HG02884 (cell line): ENCODE data around the gene RNF39.

Experiments
- ATAC-seq: cut with Tn5 transposase; IDR thresholded peaks from one replicate; pipeline ENCODE4 v1.9.1; 2021; ENCODE audit warnings: mild to moderate bottlenecking, moderate library complexity; ENCODE audit not compliant: unreplicated experiment

The RNF39 gene

DNA sequence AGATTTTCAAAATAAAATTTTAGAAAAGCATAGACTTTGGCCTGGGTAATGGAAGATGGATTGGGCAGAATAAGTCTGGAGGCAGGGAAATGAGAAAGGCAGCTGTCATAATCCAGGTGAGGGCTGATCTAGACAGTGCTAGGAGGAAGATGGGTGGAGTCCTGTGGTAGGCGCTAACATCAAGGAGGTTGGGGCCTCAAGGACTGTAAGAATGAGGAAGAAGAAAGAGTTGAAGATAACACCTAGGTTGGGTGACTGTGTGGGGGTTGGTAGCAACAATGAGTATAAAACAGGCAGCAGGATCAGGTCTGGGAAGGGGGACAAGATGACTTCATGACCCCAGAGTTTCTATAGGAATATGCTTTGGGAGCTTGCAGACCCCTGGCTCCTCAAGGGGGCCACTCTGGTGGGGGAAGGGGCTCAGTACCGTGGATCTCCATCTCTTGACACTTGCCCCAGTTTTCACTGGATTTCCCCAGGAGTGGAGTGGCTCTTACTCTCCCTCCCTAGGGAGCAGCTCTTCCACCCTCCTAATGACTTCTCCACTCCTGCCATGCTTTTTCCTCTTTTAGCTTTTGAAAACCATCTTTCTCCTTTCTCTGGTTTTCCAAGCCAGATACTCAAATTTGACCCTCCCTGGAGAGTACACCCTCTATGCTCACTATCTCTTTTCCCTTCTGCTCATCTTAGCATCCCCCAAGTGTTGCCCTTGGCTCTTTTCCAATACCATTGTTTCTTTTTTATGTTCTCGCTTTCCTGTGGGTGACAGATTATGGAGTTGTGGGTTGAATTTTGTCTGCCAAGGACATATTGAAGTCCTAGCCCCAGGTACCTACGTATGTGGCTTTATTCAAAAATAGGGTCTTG is 22.6 kb upstream of the RNF39 start:
- no peak for ATAC-seq

- no peak for ATAC-seq
These were observed 21.3 kb upstream of the RNF39 start for GRCh38 chr6:30096829-30097228.

DNA sequence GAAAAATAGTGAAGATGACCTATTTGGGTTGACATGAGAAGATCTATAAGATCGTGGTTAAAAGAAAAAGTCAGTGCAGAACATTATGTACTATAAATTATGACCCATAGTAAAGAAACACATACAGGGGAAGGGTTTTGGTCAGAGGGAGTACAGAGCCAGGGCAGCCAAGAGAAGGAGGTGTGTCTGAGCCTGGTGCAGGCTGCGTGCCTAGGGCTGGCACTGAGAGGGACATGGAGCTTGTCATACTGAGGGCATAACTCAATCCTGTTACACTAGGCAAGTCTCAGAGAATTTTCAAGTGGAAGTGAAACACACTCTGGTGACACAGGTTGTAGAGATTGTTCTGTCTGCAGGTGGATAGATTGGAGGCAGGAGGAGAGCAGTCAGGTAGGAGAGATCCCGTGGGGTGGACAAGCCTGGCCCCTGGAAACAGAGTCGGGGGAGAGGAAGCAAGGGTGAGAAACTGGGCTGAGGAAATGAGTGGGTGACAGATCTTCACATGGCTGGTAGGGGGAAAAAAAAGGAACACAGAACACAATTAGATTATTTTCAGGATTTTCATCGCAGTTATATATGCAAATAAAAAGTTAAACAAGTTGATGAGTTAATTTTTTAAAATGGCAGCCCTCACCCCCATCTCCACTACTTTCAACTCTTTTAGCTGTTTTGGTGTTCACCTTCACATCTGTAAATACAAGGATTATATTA is 18.5 kb upstream of the RNF39 start:
- no peak for ATAC-seq

GRCh38 chr6:30092852-30093543 is 17.4 kb upstream of the RNF39 start:
- ATAC-seq: no peak

- no peak for ATAC-seq
These were observed 16.2 kb upstream of the RNF39 start for GRCh38 chr6:30091577-30092381.

DNA sequence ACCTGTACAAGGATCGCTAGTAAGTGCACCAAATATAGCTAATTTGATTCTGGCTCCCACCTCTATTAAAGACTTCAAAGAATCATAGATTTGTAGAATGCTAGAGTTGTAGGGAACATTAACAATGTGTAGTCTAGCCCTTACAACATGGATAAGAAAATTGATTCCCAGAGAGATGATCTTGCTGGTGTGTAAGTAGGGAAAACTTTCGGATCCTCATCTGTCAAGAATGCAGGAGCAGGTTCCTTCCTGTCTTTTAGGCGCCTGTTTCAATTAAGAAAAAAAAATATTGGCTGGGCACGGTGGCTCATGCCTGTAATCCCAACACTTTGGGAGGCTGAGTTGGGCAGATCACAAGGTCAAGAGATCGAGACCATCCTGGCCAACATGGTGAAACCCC is 12.3 kb upstream of the RNF39 start:
- no peak for ATAC-seq

- ATAC-seq: no peak
These were observed 1.6 kb upstream of the RNF39 start for GRCh38 chr6:30077218-30077617.

GRCh38 chr6:30075790-30076732 is 492 bp upstream of the RNF39 start:
- ATAC-seq: no peak

DNA sequence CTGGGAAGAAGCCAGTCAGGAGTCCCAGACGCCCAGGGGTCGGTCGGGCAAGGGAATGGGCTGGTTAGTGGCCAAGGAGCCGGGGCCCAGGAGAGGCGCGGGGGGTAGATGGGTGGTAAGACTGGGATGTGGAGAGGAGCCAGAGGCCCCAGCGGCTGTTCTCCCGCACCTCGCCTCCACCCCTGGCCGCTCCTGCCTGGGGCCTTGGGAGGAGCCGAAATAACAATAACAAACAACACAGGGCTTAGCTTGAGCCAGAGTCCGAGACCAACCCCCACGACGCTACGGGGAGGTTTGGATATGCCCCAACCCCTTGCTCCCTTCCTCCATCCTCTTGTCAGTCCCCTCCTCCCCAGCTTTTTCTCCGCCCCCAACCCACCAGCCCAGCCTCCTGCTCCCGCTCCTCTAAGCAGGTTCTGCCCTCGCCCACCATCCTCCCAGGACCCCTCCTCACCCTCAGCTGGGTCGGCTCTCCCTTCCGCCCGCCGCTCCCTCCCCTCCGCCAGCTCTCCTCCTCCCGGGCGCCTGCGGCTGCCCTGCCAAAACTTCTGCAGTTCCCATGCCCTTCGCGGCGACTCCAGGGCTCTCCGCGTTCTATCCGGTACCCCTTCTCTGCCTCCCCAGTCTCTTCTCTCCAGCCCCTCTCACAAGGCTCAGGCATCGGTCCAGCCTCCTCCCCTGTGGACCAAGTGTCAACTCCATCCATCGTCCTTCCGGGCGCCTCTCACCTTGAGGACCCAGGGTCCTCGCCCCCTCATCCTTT is 1.1 kb downstream of the RNF39 start:
- ATAC-seq: no peak

DNA sequence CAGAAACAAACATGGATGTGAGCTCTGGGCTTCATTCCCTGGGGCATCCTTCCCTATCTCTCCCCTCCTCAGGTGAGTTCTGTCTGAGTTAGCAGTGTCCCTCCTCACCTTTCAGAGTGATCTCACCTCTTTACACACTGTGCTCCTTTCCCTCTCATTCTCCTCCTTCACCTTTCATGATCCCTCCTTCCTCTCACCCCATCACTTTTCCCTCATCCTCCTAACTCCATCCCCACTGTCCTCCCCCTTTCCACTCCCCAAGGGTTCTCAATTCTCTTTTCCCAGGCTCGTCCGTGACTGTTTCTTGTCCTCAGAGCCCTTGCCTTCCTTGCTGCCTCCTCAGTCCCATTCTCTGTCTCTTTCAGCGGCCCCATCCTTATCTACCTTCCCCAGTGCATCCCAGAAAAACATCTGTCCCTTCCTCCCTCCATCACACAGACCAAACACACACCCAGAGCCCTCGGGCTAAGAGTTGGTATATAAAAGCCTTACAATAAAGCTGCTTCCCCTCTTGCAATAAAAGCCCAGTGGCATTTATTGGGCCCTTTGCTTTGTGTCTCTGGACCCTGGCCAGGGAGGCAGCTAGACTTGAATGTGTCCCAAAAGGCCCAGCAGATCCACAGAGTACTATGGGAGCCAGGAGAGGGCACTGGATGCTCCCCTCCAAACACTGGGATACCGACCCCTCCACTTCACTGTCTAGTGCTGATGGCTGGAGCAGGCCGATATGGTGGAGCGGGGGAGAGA is 1.9 kb downstream of the RNF39 start:
- ATAC-seq: no peak

DNA sequence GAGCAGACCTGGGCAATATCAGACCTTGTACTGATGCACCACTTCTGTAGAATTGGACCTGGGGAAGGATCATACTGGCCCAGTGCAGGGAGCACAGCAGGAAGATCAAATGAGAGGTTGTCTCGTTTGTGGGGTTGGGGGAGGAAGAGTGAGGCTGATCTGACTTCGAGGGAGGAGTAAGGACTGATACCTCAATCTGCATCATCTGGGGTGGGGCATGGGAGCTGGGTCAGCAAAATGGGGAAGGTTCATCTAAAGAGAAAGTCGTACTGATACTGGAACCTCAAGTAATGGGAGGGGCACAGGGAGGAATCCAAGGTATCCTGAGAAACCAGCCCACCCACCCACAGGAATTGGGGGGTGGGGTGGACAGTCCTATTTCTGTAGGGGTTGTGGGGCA is 3.7 kb downstream of the RNF39 start:
- no peak for ATAC-seq

DNA sequence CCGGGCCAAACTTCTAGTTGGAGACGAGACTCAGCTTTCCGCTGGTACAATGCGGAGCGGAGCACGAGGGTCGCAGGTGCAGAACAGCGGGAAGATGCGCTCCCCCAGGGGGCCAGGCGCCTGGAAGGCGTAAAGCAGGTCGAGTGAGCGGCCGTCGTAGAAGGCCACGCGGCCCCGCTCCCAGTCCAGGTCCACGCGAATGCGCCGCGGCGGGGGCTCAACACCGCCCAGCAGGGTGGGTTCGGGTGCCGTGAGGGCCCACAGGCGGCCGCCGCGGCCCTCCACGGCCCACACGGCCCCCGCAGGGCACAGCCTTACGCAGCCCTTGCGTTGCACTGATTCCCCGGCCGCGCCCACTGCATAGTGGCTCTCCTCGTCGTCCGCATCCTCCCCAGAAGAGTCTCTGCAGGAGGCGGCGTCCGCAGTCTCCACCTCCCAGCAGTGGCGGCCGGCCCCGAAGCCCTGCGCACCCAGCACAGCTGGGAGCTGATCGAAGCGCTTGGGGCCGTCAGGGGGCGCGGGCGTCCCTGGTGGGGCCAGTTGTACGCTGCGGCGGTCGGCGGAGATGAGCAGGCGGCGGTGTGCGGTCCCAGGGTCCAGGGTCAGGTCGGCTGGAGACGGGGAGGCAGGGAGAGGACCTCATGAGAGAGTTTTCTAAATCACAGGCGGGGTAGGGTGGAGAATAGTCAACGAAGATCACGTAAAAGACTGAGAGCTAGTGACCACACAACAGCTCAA is 4.3 kb downstream of the RNF39 start:
- ATAC-seq: no peak

DNA sequence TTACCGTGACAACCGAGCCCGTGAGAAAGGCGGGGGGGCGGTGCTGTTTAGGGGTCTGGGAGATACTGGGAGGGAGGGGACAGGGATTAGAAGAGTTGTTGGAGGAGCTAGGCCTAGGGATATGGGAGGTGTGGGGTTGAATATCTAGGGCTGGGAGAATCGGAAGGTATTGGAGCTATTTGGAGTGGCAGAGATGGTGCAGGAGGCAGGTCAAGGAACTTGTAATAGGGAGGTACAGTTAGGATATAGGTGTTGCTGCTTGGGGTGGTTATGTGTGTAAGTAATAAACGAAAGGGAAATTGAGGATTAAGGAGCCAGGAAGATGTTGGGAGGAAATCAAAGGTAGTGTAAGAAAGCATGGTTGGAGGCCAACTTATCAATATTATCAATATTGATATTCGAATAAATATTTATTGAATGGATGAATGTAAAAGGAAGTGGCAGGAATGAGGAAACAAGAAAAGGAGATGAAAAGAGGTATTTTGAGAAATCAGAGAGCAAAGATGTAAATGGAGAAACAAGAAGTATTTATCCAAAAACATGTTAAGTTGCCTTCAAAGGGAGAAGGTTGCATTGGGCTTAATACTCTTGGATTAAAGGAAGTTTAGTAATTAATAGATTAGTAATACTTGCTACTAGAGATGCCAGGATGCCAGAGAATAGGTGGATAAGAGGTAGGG is 8.0 kb downstream of the RNF39 start:
- no peak for ATAC-seq

- ATAC-seq: peak; percentile 94
These were observed 8.8 kb downstream of the RNF39 start, which contains the start of gene PPP1R11 for GRCh38 chr6:30066577-30067459. Gene PPP1R11 (plus strand): TSS chr6:30067198. CDS start chr6:30067411, 213 bp downstream.

GRCh38 chr6:30066082-30066481 is 9.5 kb downstream of the RNF39 start:
- ATAC-seq: no peak

DNA sequence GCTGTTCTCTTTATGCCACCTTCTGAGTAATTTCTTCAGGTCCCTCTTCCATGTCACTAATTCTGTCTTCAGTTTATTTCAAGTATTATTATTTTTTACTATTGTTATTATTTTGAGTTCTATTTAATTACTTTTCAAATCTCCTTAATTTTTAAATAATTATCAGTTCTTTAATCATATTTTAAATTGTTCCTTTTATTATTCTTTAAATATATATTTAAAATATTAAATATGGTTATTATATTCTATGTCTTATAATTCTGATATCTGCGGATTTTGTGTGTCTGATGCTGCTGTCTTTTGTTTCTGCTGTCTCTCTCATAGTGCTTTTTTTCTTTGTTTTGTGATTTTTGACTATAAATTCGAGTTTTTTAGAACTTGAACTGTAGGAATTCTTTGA is 12.3 kb downstream of the RNF39 start:
- no peak for ATAC-seq
